ENCODE data around the gene C1RL.

The C1RL gene

DNA sequence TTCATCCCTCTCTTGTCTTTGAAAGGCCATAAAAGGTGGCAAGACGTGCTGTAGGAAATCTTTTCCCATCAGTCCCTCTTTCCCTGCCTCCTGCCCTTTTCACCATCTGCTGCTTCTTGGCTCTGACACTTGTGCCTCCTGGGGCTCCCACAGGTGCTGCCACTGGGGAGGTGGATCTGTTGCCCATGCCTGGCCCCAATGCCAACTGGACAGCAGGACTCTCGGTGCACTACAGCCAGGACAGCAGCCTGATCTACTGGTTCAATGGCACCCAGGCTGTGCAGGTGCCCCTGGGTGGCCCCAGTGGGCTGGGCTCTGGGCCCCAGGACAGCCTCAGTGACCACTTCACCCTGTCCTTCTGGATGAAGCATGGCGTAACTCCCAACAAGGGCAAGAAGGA lies 27.7 kb upstream of the C1RL start:
- no peak for DNase-seq

DNA sequence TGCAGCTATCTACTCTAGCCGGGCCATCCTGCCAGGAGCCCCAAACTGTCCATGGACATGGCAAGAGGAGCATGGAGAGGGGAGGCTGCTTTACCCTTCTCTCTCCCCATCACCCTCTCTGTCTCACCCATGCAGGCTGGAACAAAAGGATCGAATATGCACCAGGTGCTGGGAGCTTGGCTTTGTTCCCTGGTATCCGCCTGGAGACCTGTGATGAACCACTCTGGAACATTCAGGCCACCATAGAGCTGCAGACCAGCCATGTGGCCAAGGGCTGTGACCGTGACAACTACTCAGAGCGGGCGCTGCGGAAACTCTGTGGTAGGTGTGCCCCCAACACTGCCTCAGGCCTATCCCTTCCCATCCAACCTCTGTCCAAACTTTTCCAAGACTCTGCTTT lies 27.1 kb upstream of the C1RL start:
- no peak for DNase-seq

DNA sequence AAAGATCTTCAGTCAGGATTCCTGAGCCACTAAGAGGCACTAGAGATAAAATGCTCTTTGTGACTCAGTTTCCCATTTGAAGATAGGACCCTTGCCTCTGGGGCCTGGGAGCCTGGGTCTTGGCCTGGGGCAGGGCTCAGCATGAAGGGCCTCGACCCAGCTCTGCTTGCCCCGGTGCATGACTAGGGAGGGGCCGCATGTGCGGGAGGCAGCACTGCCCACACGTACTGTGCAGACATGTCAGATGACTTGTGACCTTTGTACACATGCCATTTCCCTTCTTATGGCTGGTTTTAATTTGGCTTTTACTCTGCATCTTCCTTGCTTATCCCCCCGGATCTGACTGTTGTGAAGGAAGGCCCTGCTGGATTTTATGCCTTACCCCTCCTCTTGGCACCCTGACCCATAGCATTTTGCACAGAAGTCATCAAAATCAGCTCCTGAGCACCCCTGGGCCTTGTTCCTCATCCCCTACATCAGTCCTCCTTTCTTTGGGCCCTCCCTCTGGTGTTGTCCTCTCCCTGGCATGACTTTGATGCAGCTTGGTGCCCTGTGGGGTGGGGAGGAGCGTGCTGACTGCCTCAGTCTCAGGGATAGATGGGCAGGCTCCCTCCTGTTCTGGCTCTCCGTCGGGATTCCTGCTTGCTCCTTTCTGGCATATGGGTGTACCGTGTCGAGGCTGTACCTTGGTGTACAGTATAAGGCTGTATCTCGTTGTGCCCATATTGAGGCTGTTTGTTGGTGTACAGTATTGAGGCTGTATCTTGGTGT lies 25.6 kb upstream of the C1RL start:
- no peak for DNase-seq

DNA sequence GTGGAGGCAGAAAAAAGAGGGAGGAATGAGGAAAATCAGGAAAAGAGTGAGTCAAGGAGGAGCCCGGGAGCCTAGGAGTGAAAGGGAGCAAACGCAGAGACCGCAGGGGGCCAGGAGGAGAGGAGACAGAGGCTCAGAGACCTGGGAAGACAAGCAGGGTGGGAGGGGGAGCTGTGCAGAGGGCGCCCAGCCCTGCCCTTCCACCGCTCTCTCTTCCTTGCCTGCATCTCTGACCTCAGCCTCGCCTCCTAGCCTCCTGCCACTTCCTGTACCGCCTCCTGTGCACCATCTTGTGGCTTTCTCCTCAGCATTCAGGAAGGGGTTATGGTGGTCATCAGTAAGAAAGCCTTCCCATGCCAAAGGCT lies 22.5 kb upstream of the C1RL start:
- DNase-seq: no peak

DNA sequence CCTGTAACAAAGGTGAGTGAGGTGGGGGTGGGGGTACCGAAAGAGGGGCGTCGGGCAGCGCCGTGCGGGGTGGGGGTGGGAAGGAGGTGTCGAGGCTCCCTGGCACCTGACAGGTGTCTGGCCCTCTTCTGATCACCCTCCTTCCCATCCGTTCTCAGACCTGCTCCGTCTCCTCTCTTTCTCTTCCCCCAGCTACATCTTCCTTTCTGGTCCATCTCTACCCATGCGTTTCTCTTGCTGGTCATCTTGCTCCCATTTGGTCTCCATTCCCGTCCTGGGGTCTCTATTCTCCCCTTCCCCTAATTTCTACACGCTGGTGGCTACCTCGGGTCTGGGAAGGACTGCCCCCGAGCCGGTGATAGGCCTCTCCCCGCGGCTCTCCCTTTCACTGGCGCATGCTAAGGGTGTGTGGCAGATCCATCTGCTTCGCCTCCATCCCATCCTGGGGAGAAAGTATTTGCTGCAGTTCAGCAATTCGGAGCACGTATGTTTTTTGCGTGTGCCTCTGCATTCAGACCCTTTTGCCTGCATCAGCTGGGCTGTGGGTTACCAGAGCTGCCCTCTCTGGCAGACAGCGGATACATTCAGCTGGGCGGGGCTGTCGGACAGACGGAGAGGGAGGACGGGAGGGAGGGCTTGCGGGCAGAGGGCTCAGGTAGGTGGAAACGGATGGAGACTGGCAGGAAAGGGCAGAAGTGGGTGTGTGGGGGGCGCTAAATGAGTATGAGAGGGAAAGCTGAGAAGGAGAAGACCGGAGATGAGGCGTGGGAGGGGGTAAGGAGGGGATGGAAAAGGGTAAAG lies 21.9 kb upstream of the C1RL start:
- DNase-seq: peak; percentile 93

DNA sequence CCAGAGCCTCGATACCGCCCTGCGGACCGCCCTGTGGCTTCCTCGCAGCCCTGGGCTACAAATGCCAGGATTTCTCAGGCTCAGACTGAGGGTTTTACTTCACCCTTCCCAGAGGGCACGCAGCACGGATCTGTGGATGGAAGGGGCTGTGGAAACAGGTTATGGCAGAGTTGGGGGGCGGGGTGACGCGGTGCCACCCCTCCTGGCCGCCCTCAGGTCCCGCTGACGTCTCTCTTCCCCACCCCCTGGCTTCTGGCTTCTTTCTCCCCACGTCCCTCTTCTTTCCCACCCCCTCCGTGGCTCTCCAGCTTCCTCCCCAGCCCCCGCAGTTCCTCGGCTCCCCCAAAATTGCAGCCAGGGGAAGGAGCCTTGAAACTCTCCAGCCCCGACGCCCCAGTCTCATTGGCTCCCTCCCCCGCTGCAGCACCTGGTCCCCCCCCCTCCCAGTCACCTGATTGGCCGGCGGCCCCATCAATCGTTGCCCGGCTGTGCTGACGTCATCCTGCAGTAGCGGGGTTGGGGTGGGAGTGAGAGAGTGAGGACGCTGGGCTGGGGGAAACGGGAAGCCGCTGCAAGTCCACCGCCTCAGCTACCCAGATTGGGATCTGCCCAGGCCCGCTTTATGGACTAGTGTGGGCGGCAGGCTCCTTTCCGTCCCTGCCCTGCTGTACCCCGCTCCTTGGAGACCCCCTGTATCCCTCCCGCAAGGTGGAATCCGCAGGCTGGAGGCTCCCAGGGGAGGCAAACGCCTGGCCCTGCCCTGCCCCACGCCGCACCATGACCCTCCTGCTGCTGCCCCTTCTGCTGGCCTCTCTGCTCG lies 21.1 kb upstream of the C1RL start, which contains the start of gene CLSTN3:
Gene CLSTN3 (plus strand): TSS at position 500 of the 820 bp plus-strand sequence. CDS start 278 bp downstream, at position 778.
- DNase-seq: peak; percentile 100

DNA sequence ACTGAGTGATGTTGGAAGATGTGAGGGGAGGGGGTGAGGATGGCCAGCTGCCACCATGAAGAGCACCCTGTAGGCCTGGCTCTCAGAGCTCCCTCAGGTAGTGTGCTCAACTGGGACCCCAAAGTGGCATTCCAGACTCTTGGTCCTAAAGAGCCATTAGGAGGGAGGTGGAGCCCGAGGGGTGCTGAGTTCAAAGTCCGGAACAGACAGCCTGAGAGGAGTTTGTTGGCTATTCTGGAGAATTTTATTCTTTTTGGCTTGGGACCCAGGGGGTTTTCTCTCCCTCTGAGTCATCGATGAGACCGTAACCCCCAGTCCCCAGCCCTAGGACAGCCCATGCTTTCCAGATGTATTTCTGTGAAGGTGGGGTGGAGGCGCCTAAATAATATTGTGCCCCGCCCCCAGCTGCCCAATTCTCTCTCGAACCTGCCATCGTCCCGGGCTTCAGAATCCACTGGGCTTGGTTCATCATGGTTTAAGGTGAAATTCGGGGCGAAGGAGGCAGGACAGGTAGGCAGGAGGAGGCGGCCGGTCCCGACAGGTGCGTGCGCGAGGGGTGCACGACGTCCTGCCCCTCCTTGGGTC lies 20.4 kb upstream of the C1RL start:
- DNase-seq: no peak

DNA sequence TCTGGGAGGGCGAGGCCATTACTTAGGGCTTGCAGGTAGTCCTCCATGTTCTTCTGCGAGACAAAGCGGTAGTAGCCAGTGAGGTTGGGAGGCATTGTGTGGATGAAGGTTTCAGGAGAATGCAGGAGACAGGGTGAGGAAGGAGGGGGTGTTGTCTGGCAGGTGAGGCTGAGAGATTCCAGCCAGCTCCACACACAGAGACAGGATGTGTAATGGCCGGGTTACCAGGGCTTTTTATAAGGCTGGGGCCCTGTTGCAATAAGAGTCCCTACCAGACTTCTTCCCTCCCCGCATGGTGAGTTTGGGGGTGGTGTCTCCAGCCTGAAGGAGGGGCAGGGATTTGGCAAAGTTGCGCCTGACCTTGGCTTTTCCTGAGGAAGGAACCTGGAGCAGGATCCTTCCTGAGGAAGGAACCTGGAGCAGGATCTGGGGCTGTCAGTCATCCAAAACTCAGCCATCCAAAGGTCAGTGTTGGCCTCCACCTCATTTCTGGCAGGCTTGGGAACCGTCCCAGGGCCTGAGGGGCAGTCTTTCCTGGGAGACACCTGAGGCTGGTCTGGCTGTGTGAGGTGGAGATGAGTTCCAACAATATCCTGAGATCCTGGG lies 19.8 kb upstream of the C1RL start, which contains the start of gene RBP5:
Gene RBP5 (minus strand): TSS at position 209 of the 606 bp plus-strand sequence. CDS start 114 bp downstream, at position 95.
- DNase-seq: no peak

DNA sequence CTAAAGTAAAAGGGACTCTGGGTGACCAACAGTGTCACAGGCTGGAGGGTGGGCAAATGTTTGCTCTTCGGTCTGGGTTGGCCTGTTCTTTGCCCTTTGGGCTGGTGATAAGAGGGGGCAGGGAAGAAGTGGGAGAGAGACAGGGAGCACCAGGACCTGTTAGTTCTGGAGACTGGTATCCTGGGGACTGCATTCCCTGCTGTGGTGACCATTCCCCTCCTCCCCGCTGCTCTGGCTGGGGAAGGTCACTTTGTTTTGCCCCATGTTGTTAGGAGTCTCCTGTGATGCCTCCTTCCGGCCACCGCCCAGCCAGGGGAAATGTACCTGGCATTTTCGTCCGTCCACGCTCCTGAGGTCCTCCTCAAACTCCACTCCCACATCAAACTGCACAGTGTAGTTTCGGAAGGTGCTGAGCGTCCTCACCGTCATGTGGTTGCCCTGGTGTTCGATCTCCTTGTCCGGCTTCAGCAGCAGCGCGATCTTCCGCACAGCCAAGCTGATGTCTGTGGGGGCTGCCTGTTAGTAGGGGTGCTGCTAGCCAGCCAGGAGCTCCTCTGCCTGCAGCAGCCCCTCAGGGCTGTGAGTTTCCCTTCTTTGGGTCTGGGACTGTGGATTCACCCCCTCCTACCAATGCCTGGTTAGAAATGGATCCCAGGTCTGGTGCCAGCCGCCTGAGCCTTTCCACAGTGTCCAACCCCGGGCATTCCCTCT lies 19.1 kb upstream of the C1RL start:
- no peak for DNase-seq

DNA sequence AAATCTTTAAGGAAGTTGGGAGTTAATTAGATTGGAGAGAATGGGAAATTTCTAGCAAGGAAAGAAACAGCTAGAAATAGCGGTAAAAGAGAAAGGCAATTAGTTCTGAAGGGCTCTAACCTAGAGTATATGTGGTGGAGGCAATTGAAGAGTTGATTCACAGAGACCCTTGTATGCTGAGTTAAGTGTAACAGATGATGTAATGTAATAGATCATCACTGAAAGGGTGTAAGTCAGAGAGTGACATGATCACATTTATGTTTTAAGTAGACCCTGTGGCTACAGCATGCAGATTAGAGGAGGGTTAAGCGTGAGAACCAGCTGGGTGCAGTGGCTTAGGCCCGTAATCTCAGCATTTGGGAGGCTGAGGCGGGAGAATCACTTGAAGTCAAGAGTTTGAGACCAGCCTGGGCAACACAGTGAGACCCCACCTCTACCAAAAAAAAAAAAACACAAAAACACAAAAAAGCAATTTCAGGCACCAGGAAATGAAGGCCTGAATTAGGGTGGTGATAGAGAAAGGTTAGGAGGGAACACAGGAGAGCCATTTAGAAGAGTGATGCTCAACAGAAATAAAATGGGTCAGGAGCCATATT lies 16.7 kb upstream of the C1RL start:
- DNase-seq: no peak

DNA sequence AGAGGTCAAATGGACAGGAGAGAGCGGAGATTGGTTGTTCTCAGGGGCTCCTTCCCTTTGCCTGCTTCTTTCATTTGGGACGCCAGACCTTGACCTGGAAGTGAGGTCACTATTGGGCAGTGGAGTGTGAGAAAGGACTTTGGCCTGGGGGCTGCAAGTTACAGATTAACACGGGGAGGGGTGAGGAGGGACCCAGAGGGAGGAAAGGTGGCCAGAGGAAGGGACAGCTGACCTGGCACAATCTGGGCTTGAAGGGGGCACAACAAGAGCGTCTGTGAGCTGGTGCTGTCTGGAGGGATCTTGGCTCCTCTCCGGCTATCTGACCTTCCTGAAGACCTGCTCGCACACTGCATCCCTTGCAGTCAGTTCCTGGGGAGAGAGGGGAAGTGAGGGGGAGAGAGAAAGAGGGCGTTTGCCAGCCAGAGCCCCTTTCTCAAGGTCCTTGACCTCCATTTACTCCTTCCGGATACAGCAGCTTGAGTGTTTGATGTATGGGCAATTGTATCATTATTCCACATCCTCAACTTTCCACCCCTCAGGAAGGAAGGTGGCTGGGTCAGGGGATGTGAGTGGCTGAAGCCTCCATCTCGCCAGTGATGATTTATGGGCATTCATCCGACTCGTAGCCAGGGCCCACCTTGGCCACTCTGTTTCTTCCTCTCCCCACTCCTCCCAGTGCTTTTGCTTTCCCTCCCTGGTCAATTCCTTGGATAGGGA lies 14.9 kb upstream of the C1RL start:
- DNase-seq: no peak

DNA sequence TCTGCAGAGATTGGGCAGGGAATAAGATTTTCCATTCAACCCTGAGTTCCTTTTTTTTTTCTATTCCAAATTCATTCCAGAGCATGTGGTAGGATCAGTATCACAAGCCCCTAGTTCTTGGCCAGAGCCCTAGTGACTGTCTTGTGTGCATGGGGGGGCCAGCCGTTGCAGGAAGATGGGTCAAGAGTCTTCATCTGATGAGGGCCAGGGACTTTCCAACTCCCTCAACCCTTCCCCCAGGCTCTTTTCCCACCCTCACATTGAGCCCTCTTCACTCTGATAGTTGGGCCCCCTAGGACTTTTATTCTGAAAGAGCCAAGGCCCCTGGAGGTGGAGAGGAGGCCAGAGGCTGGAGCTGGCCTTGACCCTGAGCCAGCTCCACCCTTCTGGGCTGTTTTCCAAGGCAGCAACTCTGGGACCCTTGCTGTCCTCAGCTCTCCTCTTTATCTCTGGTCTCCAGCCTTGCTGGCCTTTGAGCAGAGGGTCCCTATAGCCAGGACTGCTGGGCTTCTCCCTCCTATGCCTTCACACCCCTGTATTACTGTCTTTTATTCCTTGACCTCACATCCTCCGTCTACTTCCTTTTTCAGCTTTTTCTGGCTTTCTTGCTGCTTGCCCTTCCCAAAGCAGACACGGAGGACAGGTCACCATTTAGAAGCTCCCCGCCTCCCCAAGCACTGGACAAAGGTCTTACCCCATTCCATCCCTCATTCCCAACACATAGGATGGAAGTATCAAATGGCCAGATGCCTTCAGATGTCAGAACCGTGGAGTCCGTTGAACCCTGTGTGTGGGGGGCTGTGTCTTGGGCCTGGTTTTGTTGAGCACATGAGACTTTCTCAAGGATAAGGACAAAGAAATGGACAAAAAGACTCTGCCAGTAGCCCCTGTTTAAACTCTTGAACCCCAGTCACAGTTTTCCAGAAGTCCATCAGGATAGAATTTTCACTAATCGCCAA lies 14.1 kb upstream of the C1RL start:
- no peak for DNase-seq

DNA sequence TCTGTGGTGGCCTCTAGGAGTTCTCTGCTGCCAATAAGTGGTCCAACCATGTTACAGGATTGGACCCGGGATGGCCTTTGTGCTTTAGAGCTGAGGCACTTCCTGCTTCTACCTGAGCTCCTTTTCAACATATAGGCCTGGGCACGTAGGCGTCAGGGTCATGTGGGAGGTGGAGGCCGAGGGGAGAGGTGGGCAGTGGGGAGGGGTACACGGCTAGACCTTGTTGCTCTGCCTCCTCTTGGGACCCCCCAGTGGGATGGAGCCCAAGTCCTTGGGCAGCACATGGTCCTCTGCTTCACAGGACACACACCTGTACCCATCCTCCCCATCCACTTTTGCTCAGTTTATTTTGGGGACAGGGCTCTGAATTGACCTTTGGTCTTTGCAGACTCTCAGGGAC lies 12.3 kb upstream of the C1RL start:
- no peak for DNase-seq

DNA sequence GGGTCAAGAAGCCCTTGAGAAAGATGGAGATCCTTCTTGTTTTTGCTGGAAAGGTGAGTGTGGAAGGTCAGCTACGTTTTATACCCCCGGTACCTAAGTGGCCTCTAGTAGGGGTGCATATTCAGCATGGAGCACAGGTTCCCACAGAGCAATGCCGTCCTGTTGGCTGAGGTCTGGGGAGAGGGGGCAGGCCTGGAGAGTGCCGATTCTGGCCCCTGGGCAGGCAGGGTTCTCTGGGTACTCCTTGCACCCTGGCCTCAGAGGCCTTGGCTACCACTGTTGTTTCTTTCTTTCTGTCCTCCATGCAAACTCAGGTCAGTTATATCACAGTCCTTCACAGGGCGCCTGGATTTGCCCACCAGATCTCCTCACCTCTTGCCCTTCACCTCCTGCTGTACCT lies 11.2 kb upstream of the C1RL start:
- no peak for DNase-seq

DNA sequence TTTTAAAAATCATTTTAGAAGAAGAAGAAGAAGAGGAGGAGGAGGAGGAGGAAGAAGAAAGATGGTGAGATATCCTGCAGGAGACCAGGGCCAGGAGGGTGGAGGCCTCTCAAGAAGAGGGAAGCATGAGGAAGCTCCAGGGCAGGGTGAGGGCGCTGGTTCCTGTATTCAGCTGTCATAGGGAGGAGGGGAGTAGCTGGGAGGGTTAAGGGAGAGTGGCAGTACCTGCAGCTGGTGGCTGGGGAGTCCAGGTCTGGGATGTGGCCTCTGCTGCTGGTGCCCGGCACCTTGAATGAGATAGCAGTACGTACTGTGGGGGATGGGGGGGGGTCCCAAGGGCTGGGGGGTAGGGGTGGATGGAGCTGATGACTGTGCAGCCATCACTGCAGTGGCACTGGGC lies 9.9 kb upstream of the C1RL start:
- DNase-seq: no peak

DNA sequence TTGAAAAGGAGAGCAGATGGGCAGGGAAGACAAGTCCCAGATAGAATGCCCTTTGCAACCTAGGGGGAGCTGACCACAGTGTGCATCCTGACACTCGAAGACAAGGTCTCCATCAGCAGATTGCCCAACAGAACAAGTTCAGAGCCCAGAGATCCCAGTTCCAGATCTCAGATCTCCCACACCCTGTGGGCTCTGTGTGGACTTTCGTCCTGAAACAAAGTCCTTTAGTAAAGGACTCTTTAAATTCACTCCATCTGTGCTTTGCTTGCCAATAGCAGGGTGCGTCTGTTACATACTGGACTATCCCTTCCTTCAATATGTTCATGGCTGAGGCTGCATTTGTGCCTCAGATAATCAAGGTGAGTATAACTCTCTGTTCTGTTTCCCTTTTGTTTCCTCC lies 8.7 kb upstream of the C1RL start:
- DNase-seq: no peak

DNA sequence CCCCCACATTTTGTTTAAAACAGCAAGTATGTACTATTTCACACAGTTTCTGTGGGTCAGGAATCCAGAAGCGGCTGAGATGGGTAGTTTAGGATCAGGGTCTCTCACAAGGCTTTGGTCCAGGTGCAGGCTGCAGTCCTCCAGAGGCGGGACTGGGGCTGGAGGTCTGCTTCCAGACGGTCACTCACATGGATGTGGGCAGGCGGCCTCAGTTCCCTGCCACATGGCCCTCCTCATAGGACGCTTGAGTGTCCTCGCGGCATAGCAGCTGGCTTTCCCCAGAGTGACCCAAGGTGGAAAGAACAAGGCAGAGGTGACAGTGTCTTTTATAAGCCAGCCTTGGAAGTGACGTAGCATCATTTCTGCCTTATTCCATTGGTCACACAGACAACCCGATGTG lies 7.9 kb upstream of the C1RL start:
- DNase-seq: no peak

DNA sequence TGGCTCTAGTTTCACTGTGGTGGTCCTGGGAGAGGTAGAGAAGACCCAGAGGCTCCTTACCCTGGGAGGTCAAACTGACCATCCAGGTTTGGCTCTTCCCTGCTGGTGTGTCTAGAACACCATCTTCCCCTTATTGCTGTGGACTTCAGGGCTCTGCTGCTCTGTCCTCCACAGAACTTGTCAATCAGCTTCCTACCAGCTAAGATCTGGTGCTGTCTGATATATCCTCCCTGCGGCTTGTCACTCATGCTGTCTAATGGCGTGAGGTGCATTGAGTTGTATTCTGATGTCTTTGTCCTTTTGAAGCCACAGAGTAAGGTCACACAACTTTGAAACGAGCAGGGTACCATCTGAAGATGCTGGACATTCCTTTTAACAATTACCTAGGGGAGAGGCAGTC lies 7.2 kb upstream of the C1RL start:
- no peak for DNase-seq

DNA sequence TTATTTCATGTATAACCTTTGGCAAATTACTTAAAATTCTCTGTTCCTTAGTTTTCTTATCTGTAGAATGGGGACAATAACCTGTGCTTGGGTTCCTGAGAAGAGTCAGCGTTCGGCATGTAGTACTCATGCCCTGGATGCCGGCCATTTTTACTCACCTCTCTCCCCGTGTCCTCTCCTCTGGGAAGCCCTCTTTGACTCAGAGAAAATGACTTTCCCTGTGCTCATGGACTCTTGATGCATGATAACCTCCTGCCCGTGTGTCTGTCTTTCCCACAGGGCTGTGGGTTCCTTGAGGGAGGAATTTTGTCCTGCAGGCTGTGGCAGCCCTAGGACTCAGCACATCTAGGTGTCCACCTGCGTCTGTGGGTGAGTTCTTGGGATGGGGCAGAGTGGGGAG lies 5.8 kb upstream of the C1RL start:
- no peak for DNase-seq

DNA sequence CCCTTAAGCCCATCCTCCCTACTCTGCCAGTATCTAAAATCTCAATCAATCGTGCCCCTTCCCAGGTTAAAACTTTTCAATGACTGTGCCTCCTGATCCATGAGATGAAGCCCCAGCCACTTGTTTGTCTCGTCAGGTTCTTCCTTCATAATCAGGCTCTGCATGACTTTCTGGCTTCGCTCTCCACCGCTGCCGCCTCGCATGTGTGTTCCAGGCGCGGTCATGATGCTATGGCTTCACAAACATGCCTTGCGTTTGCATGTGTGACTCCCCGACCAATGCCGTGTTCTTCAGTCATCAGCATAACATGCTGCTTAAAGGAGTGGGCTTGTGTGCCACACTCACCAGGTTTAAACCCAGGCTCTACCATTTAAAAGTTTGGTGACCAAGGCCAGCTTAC lies 5.0 kb upstream of the C1RL start:
- DNase-seq: no peak

Measured in NCI-H2171 (cell line).